ENCODE data around the gene PFKFB4.

GRCh38 chr3:48585411-48585810 lies 28.8 kb upstream of the PFKFB4 start:
- no peak for TF ChIP-seq ZNF274 (IDR thresholded peaks at IDR 0.05; ENCODE audit: insufficient read depth, insufficient read length)
- no peak for TF ChIP-seq CTCF (IDR thresholded peaks at IDR 0.05 in 2 of 3, conservative IDR thresholded peaks at IDR 0.05 in 1 of 3; ENCODE audit: control insufficient read depth in 2 of 3, extremely low read depth in 1 of 3, insufficient read depth in 1 of 3, low read depth in 3 of 3, low read length in 3 of 3)
- no peak for TF ChIP-seq EZH2 (IDR thresholded peaks at IDR 0.05; ENCODE audit: borderline replicate concordance, control insufficient read depth, low read depth, low read length)
- no peak for TF ChIP-seq CREB1 (IDR thresholded peaks at IDR 0.05; ENCODE audit: low read depth)
- TF ChIP-seq YBX1 (IDR thresholded peaks at IDR 0.05), result no peak
- TF ChIP-seq REST (IDR thresholded peaks at IDR 0.05; ENCODE audit: low read depth, low read length), result no peak
- no peak for TF ChIP-seq HDAC6 (IDR thresholded peaks at IDR 0.05; ENCODE audit: unreplicated experiment)
